UCSD-AML1 (cell line): ENCODE measurements around the gene SCO1.

ENCODE experiments used
- DNase-seq: peaks from one replicate; lab custom pipeline; 2025; ENCODE audit not compliant: unreplicated experiment; lab: John Stamatoyannopoulos, UW

SCO1 gene

DNA sequence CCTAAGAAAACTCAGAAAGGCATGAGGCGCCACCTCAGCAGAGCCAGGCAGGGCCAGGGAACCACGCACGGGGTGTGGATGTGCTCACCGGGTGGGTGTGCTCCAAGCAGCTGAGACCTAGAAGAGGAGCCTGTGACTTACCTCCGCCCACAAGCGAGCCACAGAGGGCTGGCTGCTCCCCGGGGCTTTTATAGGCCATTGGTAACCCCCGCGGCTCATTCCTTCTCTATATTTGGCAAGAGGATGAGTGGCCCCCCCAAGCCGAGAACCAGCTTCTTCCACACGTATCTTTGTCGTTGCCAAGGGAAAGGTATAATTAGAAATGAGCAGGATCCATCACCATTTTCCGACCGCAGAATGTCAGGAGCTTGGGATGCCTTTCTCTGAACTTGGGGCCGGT is 40.2 kb downstream of the SCO1 start, which contains the start of gene MYH3:
Gene MYH3 (minus strand): TSS at position 162 of the 400 bp plus-strand sequence. CDS start 2,245 bp downstream, outside the sequence.
- DNase-seq: no peak

DNA sequence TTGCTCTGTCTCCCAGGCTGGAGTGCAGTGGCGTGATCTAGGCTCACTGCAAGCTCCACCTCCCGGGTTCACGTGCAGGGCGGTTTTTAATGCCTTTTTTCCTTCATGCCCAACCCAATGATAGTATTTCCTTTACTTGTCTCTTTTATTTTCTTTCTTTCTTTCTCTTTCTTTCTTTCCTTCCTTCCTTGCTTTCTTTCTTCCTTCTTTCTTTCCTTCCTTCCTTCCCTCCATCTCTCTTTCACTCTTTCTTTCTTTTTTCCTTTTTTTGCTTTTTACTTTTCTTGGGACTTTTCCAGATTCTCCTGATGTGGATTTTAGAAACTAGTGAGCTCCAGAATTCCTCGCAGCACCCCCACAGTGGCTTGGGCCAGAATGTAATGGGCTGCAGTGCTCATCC is 43.3 kb downstream of the SCO1 start:
- no peak for DNase-seq

DNA sequence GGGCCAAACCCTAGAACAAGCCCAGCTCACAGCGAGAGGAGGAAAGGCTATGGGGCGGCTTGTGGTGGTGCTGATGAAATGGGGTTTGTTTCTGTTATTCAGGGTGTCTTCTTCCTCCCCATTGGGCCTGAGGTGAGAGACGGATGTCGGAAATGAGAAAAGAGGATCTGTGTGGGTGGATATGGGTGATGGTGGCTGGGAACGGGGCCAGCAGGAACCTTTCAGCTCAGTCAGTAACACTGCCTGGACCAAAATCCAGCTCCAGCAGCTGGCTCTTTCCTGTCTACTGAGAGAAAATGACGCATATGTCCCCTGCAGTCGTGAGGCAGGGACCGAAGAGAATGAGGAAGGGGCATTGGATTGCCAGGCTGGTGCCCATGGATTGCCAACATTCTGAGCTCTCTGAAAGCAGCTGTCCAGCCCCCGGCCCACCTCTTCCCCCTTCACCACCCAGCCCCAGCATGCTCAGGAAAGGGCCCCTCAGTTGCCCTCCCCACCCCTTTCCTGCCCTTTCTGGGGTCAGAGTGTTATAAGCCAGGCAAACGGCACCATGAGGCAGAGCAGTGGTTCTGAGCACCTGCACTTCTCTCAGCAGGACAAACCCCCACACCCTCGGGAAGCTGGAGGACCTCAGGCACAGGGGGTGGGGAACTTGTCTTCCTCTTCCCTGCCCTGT is 44.2 kb downstream of the SCO1 start:
- peak; percentile 23 for DNase-seq

GRCh38 chr17:10651927-10652326 is 45.4 kb downstream of the SCO1 start:
- no peak for DNase-seq

GRCh38 chr17:10649602-10650001 is 47.7 kb downstream of the SCO1 start:
- no peak for DNase-seq

GRCh38 chr17:10648956-10649355 is 48.4 kb downstream of the SCO1 start:
- no peak for DNase-seq

GRCh38 chr17:10648381-10648780 is 49.0 kb downstream of the SCO1 start:
- DNase-seq: no peak

- peak; percentile 44 for DNase-seq
Measured at GRCh38 chr17:10646392-10646990, 50.8 kb downstream of the SCO1 start.

GRCh38 chr17:10640475-10640874 is 56.9 kb downstream of the SCO1 start:
- DNase-seq: no peak

GRCh38 chr17:10638151-10638550 is 59.2 kb downstream of the SCO1 start:
- no peak for DNase-seq

DNA sequence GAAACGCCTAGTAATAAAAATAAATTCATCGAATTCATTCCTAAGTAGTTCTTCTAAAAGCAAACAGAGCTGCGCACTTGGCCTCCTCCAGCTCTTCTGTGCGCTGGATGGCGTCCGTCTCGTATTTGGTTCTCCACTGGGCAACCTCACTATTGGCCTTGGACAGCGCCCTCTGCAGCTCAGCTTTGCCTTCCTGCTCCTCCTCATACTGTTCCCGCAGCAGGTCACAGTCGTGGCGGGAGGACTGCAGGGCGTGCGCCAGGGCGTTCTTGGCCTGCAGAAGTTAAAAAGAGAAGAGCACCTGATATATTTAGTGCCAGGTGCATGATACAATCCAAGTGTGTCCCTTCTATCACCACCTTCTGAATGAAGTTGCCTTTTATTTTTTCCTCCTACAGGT is 62.0 kb downstream of the SCO1 start:
- DNase-seq: no peak

DNA sequence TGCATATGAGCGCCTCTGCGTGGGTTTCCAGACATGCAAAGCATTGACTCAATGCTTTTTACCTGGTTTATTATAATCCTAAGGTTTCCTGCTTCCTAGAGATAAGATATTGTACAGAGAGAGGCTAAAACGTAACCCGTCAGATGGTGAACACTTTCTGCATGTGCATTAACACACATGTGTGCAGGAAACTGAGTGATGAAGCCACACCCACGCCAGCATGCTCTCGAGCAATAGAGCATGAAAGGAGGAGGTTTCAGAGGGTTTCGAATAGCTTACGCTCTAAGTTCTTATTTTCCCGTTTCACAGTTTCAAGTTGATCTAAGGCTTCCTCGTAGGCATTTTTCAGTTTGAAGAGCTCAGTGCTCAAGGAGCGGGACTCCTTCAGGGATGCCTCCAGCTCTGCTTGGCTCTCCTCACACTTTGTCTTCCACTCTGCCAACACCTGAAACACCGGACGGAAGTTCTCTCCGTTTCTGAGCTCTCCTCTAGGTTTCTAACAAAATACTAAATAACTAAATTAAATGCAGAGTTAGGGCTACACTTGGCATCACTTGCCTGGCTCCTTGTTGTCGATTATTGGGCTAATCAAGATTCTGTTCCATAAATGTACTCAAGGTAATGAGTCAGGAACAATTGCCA is 63.5 kb downstream of the SCO1 start:
- no peak for DNase-seq

GRCh38 chr17:10631701-10632100 is 65.6 kb downstream of the SCO1 start:
- DNase-seq: no peak

DNA sequence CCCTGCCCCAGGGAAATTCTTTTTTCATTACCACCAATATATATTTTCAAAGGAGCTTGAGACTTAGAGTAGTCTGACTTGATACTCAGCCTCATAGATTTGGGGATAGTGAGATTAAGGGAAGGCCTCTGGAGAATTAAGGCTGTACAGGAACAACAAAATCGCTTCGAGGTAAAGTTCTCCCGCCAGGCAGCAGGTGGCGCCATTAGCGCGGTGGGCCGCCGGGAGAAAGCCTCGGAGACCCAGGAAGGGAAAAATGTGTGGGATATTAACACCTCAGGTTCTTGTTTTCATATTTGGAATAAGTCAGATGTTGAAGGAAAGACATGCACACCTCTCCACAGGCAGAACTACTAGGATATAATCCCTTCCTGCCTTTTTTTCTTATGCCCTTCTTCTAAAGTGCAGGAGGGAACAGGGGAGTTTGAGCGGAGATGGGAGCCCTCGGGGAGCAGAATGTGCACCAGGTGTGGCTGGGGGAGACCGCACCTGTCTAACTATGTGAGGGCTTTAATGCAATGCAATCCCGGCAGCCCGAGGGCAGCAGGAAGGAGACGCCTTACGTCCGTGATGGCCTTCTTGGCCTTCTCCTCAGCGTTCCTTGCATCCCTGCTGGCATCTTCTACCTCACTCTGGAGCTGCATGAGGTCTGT is 66.2 kb downstream of the SCO1 start:
- DNase-seq: peak; percentile 20

GRCh38 chr17:10629706-10630105 is 67.6 kb downstream of the SCO1 start:
- DNase-seq: no peak

GRCh38 chr17:10628756-10629155 is 68.6 kb downstream of the SCO1 start:
- DNase-seq: no peak

DNA sequence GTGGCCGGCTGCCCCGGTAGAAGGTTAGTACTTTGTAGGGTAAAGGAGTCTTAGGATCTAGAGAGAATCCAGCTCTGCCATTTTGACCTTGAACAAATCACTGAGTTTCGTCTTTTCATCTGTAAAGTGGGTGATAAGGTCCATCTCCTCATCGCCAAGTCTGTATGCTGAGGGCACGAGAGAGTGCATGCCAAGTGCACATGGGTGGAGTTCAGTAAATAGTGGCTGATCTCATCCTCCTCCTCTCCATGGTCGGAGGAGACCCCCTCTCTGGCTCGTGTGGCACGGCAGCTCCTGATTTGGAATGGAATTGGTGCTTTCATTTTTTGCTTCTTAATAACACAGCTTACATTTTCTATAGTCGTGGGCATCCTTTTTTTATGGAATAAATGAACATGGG is 70.9 kb downstream of the SCO1 start:
- DNase-seq: no peak

DNA sequence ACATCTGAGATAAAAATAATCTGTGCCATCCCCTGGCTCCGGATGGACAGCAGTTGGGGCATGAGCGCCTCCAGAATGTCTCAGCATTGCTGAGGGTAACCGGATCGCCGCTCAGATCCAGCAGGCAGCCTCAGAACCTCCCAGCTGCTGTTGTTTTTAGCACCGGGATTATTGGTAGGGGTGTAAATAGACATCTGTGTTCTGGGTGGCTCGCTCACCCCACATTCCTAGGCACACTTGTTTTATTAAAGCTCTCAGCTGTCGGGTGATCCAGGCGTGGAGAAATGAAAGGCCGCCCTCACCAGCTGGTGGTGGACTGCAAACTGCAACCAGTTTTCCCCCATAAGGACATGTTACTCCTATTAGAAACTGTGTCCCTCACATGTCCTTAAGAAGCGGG is 72.4 kb downstream of the SCO1 start:
- no peak for DNase-seq

GRCh38 chr17:10623737-10624338 is 73.5 kb downstream of the SCO1 start:
- DNase-seq: no peak

DNA sequence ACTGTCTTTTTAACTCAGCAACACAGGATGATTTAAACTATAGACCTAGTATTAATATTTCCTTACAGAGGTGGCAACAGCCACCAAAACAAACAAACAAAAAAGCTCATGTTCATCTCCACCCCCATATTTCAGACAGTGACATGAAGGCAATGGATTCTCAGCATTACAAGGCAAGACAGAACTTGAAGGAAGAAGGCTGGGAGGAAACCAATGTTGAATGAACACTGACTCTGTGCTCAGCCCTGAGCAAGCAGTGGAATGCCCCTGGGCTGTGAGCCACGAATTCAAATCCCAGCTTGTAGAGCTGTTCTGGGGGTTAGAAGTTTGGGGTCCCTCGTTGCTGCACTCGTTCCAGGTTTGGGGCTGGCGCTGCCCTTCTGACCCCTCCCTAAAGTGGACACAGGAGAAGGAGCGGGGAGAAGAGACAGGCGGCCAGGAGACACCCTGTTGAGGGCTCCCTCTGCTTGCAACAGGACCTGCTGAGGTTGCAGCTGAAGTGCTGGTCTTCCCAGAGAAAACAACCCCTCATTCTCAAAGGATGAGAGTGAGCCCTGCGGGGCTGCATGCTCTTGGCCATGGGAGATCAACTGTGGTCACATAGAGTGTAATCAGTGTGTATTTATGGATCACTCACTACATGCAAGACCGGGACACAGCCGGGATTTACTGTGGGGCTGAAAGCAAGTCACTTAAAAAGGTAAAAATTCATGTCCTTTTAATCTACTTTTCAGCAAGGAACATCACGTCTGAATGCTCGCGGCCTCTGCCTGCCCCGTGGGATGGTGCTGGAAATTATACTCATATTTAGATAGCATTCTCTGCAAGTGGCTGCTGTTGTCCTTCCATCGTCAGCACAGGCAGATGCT is 74.5 kb downstream of the SCO1 start:
- no peak for DNase-seq
